GM21367 (cell line): ENCODE data around the gene NAGA.
"Not testable (repeated sequence)": the region's sequence is repeated elsewhere in the genome, so short reads cannot be mapped to it uniquely, and the experiment has no call there.

Experiments
- ATAC-seq: cut with Tn5 transposase; IDR thresholded peaks from one replicate; pipeline ENCODE4 v1.9.1; 2021; ENCODE audit not compliant: unreplicated experiment

The NAGA gene

DNA sequence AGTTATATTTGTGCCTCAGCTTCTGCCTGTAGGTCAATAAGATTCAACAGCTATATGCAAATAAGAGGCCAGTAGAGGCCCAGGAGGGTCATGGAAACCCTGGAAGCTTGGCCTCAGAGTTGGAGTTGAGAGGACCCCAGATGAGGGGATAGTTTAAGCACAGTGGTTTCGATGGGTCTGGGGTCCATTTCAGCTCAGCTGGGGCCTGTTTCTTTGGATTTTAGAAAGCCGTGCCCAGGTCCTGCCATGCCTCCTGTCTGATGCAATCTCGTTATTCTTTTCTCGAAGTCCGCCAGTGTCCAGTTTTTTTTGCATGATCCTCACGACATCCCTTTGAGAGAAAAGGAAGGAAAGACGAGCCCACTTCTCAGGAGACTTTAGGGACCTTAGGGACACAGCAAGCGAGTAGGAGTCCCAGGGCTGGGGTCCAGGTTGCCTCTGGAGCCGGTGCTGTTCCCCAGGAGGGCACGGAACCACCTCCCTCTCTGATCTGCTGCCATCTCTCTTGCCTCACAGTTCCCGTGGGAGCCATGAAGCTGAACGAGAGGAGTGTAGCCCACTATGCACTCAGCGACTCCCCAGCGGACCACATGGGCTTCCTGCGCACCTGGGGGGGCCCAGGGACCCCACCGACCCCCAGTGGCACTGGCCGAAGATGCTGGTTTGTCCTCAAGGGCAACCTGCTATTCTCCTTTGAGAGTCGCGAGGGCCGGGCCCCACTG, 6.3 kb upstream of the NAGA start:
- no peak for ATAC-seq

DNA sequence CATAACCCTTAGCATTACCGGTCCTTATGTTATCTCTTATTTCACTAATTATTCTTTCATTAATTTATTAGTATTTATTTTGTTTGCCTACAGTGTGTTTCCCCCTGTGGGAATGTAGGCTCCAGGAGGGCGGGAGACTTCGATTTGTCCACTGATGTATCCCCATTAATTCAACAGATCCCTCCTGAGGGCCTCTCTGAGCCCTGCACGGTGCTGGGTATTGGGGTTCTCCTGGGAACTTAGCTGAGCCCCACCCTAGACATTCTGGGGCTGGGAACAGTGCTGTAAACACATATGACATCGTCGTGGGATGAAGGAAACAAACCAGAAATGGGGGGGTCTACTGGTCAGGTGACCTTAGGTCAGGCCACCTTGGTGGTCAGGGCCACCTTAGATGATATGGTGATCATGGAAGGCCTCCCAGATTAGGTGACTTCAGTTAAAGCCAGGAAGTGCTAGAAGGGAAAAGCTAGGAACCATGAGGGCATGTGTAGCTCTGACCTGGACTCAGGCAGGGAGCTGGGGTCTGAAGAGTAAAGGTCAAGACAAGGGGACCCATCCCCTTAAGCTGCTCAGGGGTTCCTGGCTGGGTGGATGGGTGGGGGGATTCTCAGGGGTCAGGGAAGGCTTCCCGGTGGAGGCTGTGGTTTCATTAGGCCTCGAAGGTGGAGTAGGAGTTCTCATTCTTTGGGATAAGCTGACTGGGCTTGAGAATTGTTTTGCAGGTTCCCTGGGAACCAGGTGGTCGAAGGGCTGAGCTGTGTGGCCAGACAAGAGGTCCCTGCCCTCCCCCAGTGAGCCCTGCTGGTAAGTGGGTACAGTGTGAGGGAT, 4.4 kb upstream of the NAGA start:
- no peak for ATAC-seq

DNA sequence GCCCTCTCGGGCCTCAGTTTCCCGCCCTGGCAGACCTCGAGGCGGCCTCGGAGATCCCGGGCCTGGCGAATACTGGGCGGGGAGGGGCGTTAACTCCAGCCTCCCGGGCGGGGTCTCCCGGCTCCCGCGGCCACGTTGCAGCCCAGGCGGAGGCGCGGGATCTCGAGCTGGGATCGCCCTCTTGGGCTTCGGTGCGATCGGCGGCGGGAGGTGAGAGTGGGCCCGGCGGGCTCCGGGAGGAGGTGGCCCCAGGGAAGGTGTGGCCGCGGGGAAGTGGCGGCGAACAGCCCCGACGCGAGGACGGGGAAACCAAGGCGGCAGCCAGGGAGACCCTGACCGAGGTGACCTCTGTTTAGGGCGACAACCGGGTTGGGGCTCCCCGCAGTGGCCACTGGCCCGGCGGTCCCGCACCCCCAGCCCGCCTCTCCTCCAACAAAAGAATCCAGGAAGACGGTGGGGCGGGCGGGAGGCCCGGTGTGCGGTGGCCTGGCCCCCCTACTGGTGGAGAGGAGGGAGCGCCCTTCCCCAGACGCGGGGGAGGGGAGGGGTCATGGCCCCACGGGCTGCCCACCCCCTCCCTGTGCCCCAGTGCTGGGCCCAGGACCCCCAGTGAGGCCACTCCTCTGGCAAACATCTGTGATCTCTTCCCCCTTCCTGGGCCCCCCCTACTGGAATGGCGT, 3.7 kb upstream of the NAGA start, which contains the start of gene PHETA2:
PHETA2 (plus strand) TSS at position 117 of the 680 bp plus-strand sequence. CDS start 3,046 bp downstream, outside the sequence.
- ATAC-seq: no peak

DNA sequence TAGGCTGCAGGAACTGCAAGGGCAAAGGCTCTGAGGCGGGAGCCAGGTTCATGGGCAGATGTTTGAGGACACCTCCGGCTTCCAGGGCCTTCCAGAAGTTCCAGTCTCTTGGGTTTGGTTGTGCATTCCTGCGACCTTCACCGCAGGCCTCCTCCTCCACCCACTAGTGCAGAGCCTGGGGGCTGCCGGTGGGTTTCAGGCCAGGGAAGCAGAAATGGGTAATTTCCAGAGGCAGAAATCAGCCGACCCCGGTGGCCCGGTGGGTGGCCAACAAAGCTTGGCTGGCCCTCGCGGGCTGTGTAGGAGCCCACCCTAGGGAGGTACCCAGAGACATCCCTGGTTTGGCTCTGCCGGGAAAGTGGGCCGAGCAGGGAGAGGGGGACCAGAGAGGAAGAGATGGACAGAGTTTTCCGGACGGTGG, 3.0 kb upstream of the NAGA start:
- ATAC-seq: no peak

DNA sequence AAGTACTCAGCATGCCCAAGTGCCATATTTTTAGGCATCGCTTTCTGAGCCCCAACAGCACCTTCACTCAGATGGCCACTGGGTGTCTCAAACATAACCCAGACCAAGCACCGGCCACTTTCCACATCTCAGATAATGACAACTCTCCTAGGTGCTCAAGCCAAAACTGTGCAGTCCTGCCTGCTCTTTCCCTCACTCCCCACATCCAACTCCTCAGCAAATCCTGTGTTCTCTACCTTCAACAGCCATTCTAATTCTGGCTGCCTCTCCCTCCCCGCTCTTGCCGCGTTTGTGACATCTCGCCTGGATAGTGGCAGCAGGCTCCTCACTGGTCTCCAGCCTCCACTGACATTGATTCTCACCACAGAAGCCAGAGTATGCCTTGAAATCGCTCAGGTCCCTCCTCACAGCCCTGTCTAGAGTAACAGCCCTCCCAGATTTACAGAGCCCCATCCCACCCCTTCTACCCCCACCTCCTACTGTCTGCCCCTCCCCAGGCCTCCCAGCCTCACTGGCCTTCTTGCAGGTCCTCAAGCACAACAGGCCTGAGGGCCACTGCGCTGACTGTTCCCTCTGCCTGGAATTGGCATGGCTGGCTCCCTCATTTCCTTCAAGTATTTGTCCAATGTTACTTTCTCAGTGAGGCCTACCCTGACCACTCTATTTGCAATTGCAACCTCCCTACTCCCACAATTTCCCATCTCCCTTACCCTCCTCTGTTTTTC, 2.2 kb upstream of the NAGA start:
- no peak for ATAC-seq

DNA sequence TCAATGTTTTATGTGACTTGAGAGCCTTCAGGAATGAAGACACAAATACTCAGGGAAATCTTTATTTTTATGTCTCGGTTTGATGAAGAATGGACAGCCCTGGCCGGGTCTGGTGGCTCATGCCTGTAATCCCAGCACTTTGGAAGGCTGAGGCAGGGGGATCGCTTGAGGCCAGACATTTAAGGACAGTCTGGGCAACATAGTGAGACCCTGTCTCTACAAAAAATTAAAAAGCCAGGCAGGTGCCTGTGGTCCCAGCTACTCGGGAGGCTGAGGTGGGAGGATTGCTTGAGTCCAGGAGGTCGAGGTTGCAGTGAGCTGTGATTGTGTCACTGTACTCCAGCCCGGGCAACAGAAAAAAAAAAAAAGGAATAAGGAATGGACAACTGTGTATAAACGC, 896 bp upstream of the NAGA start:
- ATAC-seq: not testable (repeated sequence)

DNA sequence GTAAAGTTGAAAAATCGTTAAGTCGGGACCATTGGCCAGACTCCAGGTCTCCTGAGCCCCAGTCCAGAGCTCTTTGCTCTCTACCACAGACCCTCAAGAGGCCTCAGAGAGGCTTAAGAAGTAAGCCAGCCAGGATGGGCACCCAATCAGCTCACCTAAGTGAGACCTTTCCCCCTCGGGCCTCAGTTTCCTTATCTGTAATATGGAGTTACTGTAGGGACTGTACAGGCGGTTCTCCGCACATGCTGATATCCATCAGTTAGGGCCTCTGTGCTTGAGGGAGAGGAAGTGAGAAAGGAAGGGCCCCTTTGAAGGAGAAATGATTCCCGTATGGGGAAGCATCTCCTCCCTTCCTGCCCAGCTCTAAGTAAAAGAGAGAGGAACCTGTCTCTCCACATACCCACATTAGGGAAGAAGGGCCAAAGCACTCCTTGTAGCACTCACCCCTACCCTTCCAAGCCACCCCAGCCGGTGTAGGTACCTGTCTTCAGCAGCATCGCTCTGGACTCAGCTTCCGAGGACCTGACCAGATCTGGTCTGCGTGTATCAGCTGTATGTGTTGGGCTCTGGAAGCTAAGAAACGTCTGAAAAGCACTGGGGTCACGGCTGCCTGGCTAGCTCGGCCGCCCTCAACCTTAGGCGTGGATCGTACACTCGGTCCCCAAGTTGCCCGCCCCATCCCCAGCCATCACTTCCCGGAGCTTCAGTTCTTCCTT, 653 bp downstream of the NAGA start:
- ATAC-seq: no peak

DNA sequence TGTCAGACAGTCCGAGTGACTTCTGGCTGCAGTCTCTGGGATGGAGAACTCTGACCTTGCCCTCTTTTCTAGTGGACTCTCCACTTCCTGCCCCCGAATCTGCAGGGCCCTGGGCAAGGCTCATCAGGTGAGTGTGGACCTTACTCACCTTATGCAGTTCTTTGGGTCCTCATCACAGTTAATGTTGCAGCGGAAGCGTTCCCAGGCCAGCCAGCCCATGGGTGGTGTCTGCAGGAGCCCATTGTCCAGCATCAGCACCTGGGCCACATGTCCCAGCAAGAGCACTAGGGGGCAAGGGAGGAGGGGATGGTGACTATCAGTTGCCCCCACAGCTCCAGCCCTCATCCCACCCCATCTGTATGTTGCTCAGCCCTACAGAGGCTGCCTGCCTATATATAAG, 2.3 kb downstream of the NAGA start:
- ATAC-seq: no peak

DNA sequence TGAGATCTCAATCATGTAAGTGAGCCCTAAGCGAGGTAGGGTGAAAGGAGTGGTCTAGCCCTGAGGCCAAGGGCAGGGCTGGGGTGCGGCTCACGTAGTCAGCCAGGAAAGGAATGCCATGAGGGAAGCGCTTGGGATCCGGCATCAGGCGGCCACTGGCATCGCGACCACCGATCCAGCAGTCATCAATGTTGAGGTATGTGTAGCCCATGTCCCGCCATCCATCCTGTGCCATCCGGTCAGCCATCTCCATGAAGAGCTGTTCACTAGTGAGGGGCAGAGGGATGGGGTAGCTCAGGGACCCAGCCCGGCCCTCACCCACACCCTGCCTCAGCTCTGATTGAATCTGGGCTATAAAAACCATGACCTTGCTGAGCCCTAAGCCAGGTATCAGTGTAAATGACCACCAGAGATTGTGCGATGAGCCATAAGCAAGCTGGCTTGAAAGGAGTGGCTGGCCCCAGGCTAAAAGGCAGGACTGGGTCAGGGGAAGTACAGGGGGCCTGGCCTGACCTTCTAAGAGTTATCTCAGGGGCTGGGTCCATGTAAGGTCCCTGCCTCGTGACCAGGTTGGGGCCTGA, 2.9 kb downstream of the NAGA start:
- ATAC-seq: no peak

DNA sequence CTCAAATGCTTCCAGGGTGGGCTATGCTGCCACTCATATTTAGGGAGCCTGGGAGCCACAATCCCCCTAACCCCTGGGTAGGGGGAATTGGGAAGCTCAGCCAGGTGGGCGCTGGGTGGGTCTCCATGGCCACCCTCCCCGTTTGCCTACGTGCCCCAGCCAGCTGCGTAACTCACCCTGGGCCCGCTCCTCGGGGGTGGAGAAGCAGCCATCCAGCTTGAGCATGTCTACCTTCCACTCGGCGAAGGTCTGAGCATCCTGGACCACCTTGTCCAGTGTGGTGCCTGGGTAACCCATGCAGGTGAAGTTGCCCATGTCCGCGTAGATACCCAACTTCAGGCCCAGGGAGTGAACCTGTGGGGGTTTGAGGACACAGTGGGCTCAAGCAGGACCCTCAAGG, 3.7 kb downstream of the NAGA start:
- no peak for ATAC-seq

DNA sequence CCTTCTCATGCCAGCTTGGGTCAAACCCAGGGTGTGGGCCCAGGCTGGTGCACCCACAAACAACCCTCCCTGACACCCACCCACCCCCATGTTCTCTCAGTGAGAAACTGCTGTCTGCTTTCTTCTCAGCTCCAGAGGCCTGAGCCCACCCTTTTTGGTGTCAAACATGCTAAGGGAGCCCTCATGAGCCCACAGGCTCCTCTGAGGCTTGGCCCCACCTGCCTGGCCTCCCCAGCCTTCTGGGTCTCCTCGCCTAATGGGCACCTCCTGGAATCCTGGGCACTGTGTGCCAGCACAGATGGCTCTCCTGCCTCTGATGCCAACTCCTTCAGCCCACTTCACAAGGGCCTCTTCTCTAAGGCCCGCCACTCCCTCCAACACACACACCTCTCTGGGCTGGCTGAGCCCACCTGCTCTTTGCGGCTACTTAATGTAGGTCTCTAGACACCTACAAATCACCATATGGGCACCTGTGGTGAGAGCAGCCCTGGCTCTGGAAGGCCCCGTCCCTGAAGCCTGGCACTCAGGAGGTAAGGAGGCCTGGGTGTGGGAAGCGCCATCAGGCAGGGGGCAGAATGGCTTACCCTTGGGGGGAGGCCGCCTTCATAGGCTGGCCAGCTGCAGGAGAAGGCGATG, 4.4 kb downstream of the NAGA start:
- no peak for ATAC-seq

DNA sequence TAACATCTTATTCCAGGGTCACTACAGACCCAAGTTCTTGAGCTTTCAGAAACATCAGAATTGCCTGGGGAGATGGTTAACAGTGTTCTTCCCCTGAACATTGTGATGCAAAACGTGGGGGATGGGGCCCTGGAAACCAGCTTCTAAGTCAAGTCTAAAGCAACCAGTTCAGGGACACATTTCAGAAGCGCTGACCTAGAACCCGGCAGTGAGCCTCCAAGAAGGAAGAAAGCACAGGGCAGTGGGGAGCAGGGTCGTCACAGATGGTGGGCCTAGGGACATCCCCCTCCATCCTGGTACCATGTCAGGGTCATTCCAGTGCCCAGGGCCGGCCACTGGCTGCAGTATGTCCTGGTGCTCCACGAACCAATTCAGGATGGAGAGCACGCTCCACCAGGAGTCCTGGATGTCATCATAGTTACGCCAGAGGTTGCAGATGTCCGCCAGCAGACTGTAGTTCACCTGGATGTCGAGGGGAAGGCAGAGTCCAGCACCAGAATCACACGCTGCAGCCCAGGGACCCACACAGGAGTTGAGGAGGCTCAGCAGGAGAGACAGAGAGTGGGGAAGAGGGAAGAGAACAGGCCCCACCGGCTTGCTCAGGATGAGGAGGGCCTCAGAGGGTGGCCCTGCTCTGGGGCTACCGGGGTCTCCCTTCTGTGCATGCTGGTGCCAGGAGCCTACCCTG, 5.0 kb downstream of the NAGA start:
- ATAC-seq: no peak

DNA sequence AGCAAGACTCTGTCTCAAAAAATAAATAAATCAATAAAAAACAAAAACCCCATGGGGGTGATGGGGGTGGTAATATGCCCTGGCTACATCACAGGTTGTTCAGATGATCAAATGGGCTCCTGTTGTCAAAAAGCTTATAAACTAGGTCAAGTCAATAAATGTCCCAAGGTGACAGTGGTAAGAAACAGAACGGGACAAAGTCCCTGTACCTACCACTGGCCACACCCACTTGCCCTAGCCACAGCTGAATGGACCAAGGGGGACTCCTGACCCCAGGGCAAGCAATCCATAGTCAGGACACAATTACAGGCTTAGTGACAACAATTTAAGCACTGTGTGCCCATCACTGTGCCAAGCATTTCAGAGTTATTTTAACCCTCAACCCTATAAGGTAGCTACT, 6.0 kb downstream of the NAGA start:
- no peak for ATAC-seq

DNA sequence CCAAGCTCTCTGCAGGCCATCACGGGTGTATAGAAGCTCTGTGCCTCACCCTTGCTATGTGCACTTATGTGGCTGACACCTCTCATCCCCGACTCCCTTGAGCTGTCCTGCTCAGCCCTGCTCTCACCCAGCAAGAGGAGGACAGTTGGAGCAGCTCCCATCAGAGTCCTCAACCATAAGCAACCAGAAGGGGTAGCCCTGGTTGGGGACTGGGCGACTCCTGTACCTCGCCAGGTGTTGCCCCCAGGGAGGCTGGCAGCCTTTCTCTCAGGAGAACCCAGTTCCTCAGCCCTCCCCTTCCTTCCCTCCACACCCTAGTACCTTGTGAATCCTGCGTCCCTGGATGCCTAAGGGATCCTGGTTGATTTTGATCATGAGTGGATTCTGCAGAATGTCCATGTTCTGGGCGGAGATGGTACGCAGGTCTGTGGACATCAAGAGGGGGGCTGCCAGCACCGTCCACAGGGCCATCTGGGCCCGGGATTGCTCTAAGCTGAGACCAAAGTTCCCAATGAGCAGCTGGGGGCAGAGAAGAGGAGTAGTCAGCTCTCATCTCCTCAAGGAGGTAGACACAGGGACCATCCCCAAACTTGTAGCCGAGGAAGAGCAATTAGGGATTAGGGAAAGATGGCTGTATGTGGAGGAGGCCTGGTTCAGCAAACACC, 8.0 kb downstream of the NAGA start:
- no peak for ATAC-seq

DNA sequence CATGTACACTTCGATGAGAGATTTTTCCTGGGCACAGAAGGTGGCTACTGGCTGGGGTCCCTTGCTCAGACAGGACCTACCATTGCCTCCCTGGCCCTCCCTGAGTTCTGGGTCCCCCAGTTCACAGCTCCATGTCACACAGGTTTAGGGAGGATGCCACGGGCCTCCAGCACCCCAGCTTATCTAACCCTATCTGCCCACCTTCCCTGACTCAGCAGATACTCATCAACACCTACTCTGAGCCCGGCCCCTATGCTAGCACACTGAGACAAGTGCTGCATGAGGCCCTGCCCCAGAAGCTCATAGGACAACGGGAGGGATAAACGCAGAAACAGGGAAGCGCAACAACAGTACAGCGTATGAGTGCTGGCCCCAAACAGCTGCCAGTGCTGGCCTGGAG, 9.6 kb downstream of the NAGA start:
- no peak for ATAC-seq

DNA sequence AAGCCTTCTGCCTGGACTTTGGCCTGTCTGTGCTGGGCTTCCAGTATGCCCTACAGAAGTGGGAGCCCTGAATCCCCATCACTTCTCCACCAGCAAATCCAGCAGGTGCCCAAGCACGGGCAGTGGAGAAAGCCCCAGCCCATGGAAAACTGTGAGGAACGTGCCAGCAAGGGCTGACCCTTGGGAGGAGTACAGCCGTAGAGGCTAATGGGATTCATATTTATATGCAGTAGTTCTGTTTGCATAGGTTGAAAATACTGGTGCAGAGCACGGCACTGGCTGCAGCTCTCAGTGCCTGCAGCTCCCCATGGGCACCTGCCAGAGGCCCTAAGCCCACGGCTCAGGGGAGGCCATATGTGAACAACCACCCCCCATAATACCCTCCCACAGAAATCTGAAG, 10.1 kb downstream of the NAGA start:
- ATAC-seq: no peak

DNA sequence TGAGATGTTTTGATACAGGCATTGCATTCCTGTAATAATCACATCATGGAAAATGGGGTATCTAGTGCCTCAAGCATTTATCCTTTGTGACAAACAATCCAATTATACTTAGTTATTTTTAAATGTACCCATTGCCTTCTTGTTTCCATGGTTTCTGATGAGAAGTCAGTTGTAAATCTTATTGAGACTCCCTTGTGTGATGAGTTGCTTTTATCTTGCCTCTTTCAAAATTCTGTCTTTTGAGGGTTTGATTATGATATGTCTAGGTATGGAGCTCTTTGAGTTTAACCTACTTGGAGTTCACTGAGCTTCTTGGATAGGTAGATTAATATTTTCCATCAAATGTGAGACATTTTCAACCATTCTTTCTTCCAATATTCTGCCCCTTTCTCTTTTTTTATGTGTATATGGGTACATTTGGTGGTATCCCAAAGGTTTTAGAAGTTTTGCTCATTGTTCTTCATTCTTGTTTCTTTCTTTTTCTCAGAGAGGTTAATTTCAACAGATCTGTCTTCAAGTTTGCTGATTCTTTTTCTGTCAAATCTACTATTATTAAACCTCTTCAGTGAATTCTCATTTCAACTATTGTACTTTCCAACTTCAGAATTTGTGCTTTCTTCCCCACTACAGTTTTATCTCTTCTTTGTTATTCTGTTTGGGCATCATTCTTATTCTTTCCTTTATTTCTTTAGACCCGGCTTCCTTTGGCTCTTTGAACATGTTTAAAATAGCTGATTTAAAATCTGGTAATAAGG, 13.7 kb downstream of the NAGA start:
- ATAC-seq: no peak

DNA sequence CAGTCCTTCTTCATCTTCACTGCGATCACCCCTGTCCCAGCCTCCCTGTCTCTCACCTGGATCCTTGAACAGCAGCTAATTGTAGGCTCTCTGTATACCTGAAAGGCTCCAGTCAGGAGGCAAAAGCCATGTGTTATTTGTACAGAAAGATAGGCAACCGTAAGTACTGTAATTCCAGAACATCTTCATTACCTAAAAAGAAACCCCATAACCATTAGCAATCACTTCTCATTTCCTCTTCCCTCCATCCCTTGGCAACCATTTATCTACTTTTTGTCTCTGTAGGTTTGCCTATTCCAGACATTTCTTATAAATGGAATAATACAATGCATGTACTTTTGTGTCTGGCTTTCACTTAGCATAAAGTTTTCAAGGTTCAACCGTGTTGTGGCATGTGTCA, 17.8 kb downstream of the NAGA start:
- ATAC-seq: no peak
